ENCODE results near the gene IL20. TPM values are rescaled to one million over a fixed set of nuclear protein-coding genes. Genes with fewer than 3 reads are reported as not detected.

IL20 gene
- total RNA-seq, 2 experiments from 2014 or later, result not detected

- ATAC-seq (ENCODE audit: poor library complexity) (no peak), DNase-seq (no peak)
- no peaks in the 10 kb centered on the region for H3K4me1 Mint-ChIP-seq (ENCODE audit: low read depth)
- Histone ChIP-seq H3K4me1 (ENCODE audit: insufficient read depth, low read length) (no peaks in the 10 kb centered on the region), H3K27ac (ENCODE audit: low read depth in 1 of 2, low read length in 2 of 2) (no peak overlapping the region), H3K9me3 (ENCODE audit: control insufficient read depth in 1 of 2, insufficient read depth in 1 of 2, low read length in 2 of 2) (no peaks in the 10 kb centered on the region), H3K27me3 (ENCODE audit: control insufficient read depth in 1 of 2, insufficient read depth in 2 of 2, low read length in 2 of 2) (no peaks in the 10 kb centered on the region), H3K36me3 (ENCODE audit: insufficient read depth, low read length) (no peaks in the 10 kb centered on the region), H3K4me3 (ENCODE audit: low read length) (no peak overlapping the region)
- no peak for TF ChIP-seq CTCF (IDR thresholded peaks at IDR 0.05)
- H3K27ac Mint-ChIP-seq, result no peak overlapping the region
- POLR2A ChIA-PET, result interaction anchor here (0.7 kb wide), 1 partner anchor 86 kb away, joined by 4 read pairs; no protein-coding TSS in a partner anchor
- no peaks in the 10 kb centered on the region for H3K9me3 Mint-ChIP-seq
- CTCF ChIA-PET, result no interaction called here
- intact Hi-C loops (cut with DNase I, micrococcal nuclease), result no loop called here
- H3K4me3 Mint-ChIP-seq, result no peak overlapping the region
- H3K36me3 Mint-ChIP-seq (ENCODE audit: low read depth), result no peaks in the 10 kb centered on the region
- peaks cover 10% of the 10 kb centered on the region for H3K27me3 Mint-ChIP-seq
These were observed 18.0 kb upstream of the IL20 start for GRCh38 chr1:206847337-206847834.

GRCh38 chr1:206847946-206848345, 17.5 kb upstream of the IL20 start:
- DNase-seq (no peak), ATAC-seq (ENCODE audit: poor library complexity) (no peak)
- Histone ChIP-seq H3K4me3 (ENCODE audit: low read length) (no peak overlapping the region), H3K9me3 (ENCODE audit: control insufficient read depth in 1 of 2, insufficient read depth in 1 of 2, low read length in 2 of 2) (no peaks in the 10 kb centered on the region), H3K36me3 (ENCODE audit: insufficient read depth, low read length) (no peaks in the 10 kb centered on the region), H3K27me3 (ENCODE audit: control insufficient read depth in 1 of 2, insufficient read depth in 2 of 2, low read length in 2 of 2) (no peaks in the 10 kb centered on the region), H3K27ac (ENCODE audit: low read depth in 1 of 2, low read length in 2 of 2) (no peak overlapping the region), H3K4me1 (ENCODE audit: insufficient read depth, low read length) (no peaks in the 10 kb centered on the region)
- intact Hi-C loops (cut with DNase I, micrococcal nuclease), result no loop called here
- no peaks in the 10 kb centered on the region for H3K4me1 Mint-ChIP-seq (ENCODE audit: low read depth)
- no peak overlapping the region for H3K4me3 Mint-ChIP-seq
- H3K27ac Mint-ChIP-seq, result no peak overlapping the region
- peaks cover 10% of the 10 kb centered on the region for H3K27me3 Mint-ChIP-seq
- TF ChIP-seq CTCF (IDR thresholded peaks at IDR 0.05), result no peak
- ChIA-PET CTCF (interaction anchor here (0.6 kb wide), 1 partner anchor 75 kb away, joined by 4 read pairs; no protein-coding TSS in a partner anchor), POLR2A (no interaction called here)
- no peaks in the 10 kb centered on the region for H3K9me3 Mint-ChIP-seq
- no peaks in the 10 kb centered on the region for H3K36me3 Mint-ChIP-seq (ENCODE audit: low read depth)

- H3K9me3 Mint-ChIP-seq, result no peaks in the 10 kb centered on the region
- TF ChIP-seq CTCF (IDR thresholded peaks at IDR 0.05), result no peak
- H3K4me3 Mint-ChIP-seq, result no peak overlapping the region
- H3K9me3 ChIP-seq (ENCODE audit: control insufficient read depth in 1 of 2, insufficient read depth in 1 of 2, low read length in 2 of 2), result no peaks in the 10 kb centered on the region
- no peaks in the 10 kb centered on the region for H3K36me3 Mint-ChIP-seq (ENCODE audit: low read depth)
- ChIA-PET POLR2A (no interaction called here), CTCF (no interaction called here)
- intact Hi-C loops (cut with DNase I, micrococcal nuclease), result no loop called here
- H3K27ac ChIP-seq (ENCODE audit: low read depth in 1 of 2, low read length in 2 of 2), result no peak overlapping the region
- H3K27ac Mint-ChIP-seq, result no peak overlapping the region
- no peak for DNase-seq
- no peaks in the 10 kb centered on the region for H3K4me1 ChIP-seq (ENCODE audit: insufficient read depth, low read length)
- no peaks in the 10 kb centered on the region for H3K4me1 Mint-ChIP-seq (ENCODE audit: low read depth)
- H3K27me3 ChIP-seq (ENCODE audit: control insufficient read depth in 1 of 2, insufficient read depth in 2 of 2, low read length in 2 of 2), result no peaks in the 10 kb centered on the region
- H3K36me3 ChIP-seq (ENCODE audit: insufficient read depth, low read length), result no peaks in the 10 kb centered on the region
- ATAC-seq (ENCODE audit: poor library complexity), result no peak
- H3K4me3 ChIP-seq (ENCODE audit: low read length), result no peak overlapping the region
- H3K27me3 Mint-ChIP-seq, result peaks cover 10% of the 10 kb centered on the region
These were observed 15.0 kb upstream of the IL20 start for GRCh38 chr1:206850401-206850800.
